A673 (cell line): ENCODE measurements around the gene CT45A1. TPM values are rescaled to one million over a fixed set of nuclear protein-coding genes. Genes with fewer than 3 reads are reported as not detected.
A peak's percentile ranks its signal among the peaks of the same experiment; 100 is the strongest.
"Not testable (repeated sequence)": the region's sequence is repeated elsewhere in the genome, so short reads cannot be mapped to it uniquely, and the experiment has no call there.

Source experiments
- Bru-seq: library from RNA; stranded (reverse); fragments of 400-500 nt; gene quantifications from one replicate; lab custom pipeline; 2021; lab: Mats Ljungman, UMichigan
- BruChase-seq, 2 experiments: library from RNA; stranded (reverse); fragments of 400-500 nt; gene quantifications; one replicate each; lab custom pipeline; 2021; lab: Mats Ljungman, UMichigan
- BruUV-seq: library from RNA; stranded (reverse); fragments of 400-500 nt; replicated peaks from 2 replicates; lab custom pipeline; 2021; lab: Mats Ljungman, UMichigan
- CTCF ChIA-PET: fragments of 300-600 bp; sonication (Branson Sonifier 250); formaldehyde crosslinking; loops from one replicate; lab custom pipeline; 2022; ENCODE audit warnings: antibody characterized with exemption; lab: Charles Lee
- POLR2A ChIA-PET: fragments of 300-600 bp; sonication (Branson Sonifier 250); formaldehyde crosslinking; loops from one replicate; lab custom pipeline; 2022; ENCODE audit warnings: antibody characterized with exemption; ENCODE audit not compliant: low non-redundant PET; lab: Charles Lee
- DNase-seq: peaks from one replicate; pipeline ENCODE4 v3.0.0-alpha.2; 2015; ENCODE audit warnings: low spot score
- H3K27ac ChIP-seq: fragments of 200-600 bp; sonication (generic); 2 replicates; pipeline ENCODE4 v1.5.1; 2016; ENCODE audit warnings: mixed run types, low read depth, mild to moderate bottlenecking, mixed read lengths, antibody characterized with exemption, low read length; ENCODE audit not compliant: poor library complexity, severe bottlenecking
- H3K27me3 ChIP-seq: fragments of 200-600 bp; sonication (generic); replicated peaks from 2 replicates; pipeline ENCODE4 v1.6.1; 2017; ENCODE audit warnings: mixed run types, low read depth, mild to moderate bottlenecking, mixed read lengths, antibody characterized with exemption, low read length; ENCODE audit not compliant: insufficient read depth, poor library complexity
- H3K36me3 ChIP-seq: fragments of 200-600 bp; sonication (generic); 2 replicates; pipeline ENCODE4 v1.6.1; 2016; ENCODE audit warnings: mixed run types, mild to moderate bottlenecking, mixed read lengths, antibody characterized with exemption, low read length; ENCODE audit not compliant: insufficient read depth, poor library complexity, severe bottlenecking
- H3K4me1 ChIP-seq: fragments of 200-600 bp; sonication (generic); 2 replicates; pipeline ENCODE4 v1.6.1; 2017; ENCODE audit warnings: mixed run types, mild to moderate bottlenecking, mixed read lengths, antibody characterized with exemption, low read length; ENCODE audit not compliant: insufficient read depth, poor library complexity, severe bottlenecking
- H3K4me3 ChIP-seq: fragments of 200-600 bp; sonication (generic); 2 replicates; pipeline ENCODE4 v1.5.1; 2016; ENCODE audit warnings: low read depth, mixed run types, mild to moderate bottlenecking, mixed read lengths, low read length; ENCODE audit not compliant: poor library complexity, severe bottlenecking
- H3K9me3 ChIP-seq: fragments of 200-600 bp; sonication (generic); 2 replicates; pipeline ENCODE4 v1.6.1; 2016; ENCODE audit warnings: mixed run types, low read depth, mild to moderate bottlenecking, mixed read lengths, antibody characterized with exemption, low read length; ENCODE audit not compliant: poor library complexity, severe bottlenecking
- EZH2 ChIP-seq: fragments of 200-600 bp; sonication (generic); IDR thresholded peaks from 2 replicates; pipeline ENCODE4 v1.6.1; 2017; ENCODE audit warnings: borderline replicate concordance, low read depth, mild to moderate bottlenecking, mixed read lengths, antibody characterized with exemption, low read length; ENCODE audit not compliant: poor library complexity, severe bottlenecking
- intact Hi-C: fragments of 100-400 bp; cut with micrococcal nuclease; formaldehyde crosslinking; loops from one replicate; pipeline ENCODE4 v1.10.0; 2022; ENCODE audit not compliant: unreplicated experiment
- long read RNA-seq: library from polyadenylated mRNA; stranded (forward); transcript quantifications from one replicate; pipeline ENCODE4 v2.0.0, GENCODE V29; 2022
- total RNA-seq: library from RNA; stranded (reverse); gene quantifications from 2 replicates; pipeline ENCODE4 v1.2.3, GENCODE V29; 2021
- TF ChIP-seq, protein P1 (sequence below): fragments of 300-800, 200-600 bp; sonication (generic); conservative IDR thresholded peaks from 2 replicates; pipeline ENCODE4 v1.5.1; 2017; ENCODE audit warnings: low read depth, mild to moderate bottlenecking, antibody characterized with exemption, low read length, moderate library complexity, mixed read lengths

The CT45A1 gene, protein sequence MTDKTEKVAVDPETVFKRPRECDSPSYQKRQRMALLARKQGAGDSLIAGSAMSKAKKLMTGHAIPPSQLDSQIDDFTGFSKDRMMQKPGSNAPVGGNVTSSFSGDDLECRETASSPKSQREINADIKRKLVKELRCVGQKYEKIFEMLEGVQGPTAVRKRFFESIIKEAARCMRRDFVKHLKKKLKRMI
- total RNA-seq (not detected in 2 replicates), Bru-seq, nascent RNA (not detected), BruChase-seq, experiment 1, labeled RNA remaining after a 2-hour chase (not detected), BruChase-seq, experiment 2, labeled RNA remaining after a 6-hour chase (not detected)
- long read RNA-seq: 0 reads

DNA sequence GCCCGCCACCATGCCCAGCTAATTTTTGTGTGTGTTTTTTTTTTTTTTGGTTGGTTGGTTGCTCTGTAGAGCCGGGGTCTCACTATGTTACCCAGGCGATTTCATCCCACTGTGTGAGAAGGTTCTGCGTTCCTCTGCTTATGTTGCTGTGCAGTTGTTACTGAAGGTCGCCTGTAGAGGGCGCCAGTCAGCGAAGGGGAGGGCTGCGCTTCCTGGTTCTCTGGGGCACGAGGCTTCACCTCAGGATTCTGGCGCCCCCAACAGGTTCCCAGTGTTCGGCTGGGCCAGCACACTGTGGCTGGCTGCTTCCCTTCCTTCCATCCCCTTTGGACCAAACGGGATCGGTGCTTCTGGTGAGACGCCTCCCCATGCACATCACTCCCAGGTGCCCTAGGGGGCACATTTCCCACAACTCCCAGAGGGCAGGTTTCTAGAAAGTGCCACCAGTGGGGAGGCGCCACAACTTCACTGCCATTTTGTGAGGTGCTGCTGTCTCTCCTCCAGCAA lies at the start of gene CT45A1:
Gene CT45A1, plus strand, starts transcription at position 457 of the 507 bp plus-strand sequence. CDS start 5,302 bp downstream, outside the sequence.
- peak; percentile 14 for DNase-seq
- H3K4me1 ChIP-seq, BruUV-seq, intact Hi-C loops, H3K4me3 ChIP-seq, H3K27ac ChIP-seq, H3K27me3 ChIP-seq, POLR2A ChIA-PET, H3K36me3 ChIP-seq, CTCF ChIA-PET, H3K9me3 ChIP-seq: not testable (repeated sequence)
- TF ChIP-seq, protein P1, sequence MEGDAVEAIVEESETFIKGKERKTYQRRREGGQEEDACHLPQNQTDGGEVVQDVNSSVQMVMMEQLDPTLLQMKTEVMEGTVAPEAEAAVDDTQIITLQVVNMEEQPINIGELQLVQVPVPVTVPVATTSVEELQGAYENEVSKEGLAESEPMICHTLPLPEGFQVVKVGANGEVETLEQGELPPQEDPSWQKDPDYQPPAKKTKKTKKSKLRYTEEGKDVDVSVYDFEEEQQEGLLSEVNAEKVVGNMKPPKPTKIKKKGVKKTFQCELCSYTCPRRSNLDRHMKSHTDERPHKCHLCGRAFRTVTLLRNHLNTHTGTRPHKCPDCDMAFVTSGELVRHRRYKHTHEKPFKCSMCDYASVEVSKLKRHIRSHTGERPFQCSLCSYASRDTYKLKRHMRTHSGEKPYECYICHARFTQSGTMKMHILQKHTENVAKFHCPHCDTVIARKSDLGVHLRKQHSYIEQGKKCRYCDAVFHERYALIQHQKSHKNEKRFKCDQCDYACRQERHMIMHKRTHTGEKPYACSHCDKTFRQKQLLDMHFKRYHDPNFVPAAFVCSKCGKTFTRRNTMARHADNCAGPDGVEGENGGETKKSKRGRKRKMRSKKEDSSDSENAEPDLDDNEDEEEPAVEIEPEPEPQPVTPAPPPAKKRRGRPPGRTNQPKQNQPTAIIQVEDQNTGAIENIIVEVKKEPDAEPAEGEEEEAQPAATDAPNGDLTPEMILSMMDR: peak; percentile 47

GRCh38 chrX:135672979-135673378 lies 40.5 kb upstream of the CT45A1 start:
- H3K27ac ChIP-seq, intact Hi-C loops, H3K4me3 ChIP-seq, H3K36me3 ChIP-seq, H3K4me1 ChIP-seq, BruUV-seq, H3K9me3 ChIP-seq, DNase-seq, POLR2A ChIA-PET: not testable (repeated sequence)
- peaks cover 10% of the 10 kb centered on the region for H3K27me3 ChIP-seq
- CTCF ChIA-PET: interaction anchor here (1.1 kb wide), 1 partner anchor 58 kb away, joined by 3 read pairs; no protein-coding TSS in a partner anchor

DNA sequence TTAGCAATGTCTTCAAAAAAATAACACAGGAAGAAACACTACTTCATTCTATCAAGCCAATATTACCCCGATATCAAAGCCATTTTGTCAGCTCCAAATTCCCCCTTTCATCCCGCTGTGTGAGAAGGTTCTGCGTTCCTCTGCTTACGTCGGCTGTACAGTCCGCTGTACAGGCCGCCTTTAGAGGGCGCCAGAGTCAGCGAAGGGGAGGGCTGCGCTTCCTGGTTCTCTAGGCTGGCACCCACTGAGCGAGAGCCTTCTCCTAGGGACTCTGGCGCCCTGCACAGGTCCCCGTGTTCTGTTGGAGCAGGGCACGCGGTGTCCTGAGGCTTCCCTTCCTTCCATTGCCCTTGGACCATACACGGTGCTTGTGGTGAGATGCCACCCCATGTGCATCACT lies 25.3 kb upstream of the CT45A1 start:
- Histone ChIP-seq H3K27ac (no peak overlapping the region), H3K27me3 (no peaks in the 10 kb centered on the region), H3K4me3 (no peak overlapping the region), H3K36me3 (no peaks in the 10 kb centered on the region), H3K9me3 (no peaks in the 10 kb centered on the region), H3K4me1 (no peaks in the 10 kb centered on the region)
- ChIA-PET CTCF (no interaction called here), POLR2A (no interaction called here)
- intact Hi-C loops: no loop called here
- peak; percentile 19 for DNase-seq
- no TSS peak for BruUV-seq
- TF ChIP-seq, protein P1: peak; percentile 50
- no peak for TF ChIP-seq EZH2
